PC-3 (cell line): ENCODE data around the gene MARCHF6.

Experiments
- EZH2 ChIP-seq: fragments of 300-600 bp; sonication (generic); IDR thresholded peaks from one replicate; pipeline ENCODE4 v1.6.1; 2017; ENCODE audit warnings: antibody characterized with exemption, mild to moderate bottlenecking, low read length; ENCODE audit not compliant: unreplicated experiment
- TF ChIP-seq, protein P1 (sequence below): fragments of 300-600 bp; sonication (generic); conservative IDR thresholded peaks from 2 replicates; pipeline ENCODE4 v1.5.1; 2017; ENCODE audit warnings: antibody characterized with exemption, low read depth, mild to moderate bottlenecking, low read length

DNA sequence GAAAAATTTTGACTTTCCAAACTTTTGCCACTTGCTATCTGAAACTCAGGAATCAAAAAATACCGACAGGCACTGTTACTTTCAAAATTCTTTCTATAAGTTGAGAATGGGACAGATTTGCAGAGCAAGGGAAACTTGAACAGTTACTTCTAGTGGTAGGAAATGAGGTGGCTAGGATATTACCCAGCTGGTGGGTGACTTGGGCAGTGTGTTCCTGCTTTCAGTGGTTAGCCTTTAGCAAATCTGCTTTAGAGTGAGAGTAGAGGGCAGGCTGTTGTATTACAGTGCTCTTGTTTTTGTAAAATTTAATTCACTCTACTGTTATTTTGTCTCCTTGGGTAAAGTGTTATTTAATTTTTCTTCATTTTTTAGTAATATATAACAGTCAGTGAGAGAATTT, 48.0 kb downstream of the MARCHF6 start:
- TF ChIP-seq, protein P1, sequence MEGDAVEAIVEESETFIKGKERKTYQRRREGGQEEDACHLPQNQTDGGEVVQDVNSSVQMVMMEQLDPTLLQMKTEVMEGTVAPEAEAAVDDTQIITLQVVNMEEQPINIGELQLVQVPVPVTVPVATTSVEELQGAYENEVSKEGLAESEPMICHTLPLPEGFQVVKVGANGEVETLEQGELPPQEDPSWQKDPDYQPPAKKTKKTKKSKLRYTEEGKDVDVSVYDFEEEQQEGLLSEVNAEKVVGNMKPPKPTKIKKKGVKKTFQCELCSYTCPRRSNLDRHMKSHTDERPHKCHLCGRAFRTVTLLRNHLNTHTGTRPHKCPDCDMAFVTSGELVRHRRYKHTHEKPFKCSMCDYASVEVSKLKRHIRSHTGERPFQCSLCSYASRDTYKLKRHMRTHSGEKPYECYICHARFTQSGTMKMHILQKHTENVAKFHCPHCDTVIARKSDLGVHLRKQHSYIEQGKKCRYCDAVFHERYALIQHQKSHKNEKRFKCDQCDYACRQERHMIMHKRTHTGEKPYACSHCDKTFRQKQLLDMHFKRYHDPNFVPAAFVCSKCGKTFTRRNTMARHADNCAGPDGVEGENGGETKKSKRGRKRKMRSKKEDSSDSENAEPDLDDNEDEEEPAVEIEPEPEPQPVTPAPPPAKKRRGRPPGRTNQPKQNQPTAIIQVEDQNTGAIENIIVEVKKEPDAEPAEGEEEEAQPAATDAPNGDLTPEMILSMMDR = no peak
- TF ChIP-seq EZH2 = no peak
